HCT116 (cell line): ENCODE measurements around the gene ABLIM1.

Source experiments
- CEBPB ChIP-seq: IDR thresholded peaks from 2 replicates; pipeline ENCODE4 v1.6.1; 2012; ENCODE audit warnings: low read depth
- EGR1 ChIP-seq: IDR thresholded peaks from 2 replicates; pipeline ENCODE4 v1.6.1; 2012; ENCODE audit warnings: low read depth
- EZH2 ChIP-seq: fragments of 200-600 bp; sonication (generic); IDR thresholded peaks from 2 replicates; pipeline ENCODE4 v1.6.1; 2017; ENCODE audit warnings: antibody characterized with exemption, mixed run types
- EZH2phosphoT487 ChIP-seq: fragments of 200-600 bp; IDR thresholded peaks from 2 replicates; pipeline ENCODE4 v1.6.1; 2018; ENCODE audit warnings: antibody characterized with exemption, borderline replicate concordance
- JUND ChIP-seq: IDR thresholded peaks from 2 replicates; pipeline ENCODE4 v1.6.1; 2012
- POLR2A ChIP-seq: IDR thresholded peaks from 2 replicates; pipeline ENCODE4 v1.7.0; 2011; ENCODE audit warnings: borderline replicate concordance; ENCODE audit not compliant: insufficient read depth, insufficient read length; ENCODE audit errors: extremely low read depth
- POLR2AphosphoS5 ChIP-seq: IDR thresholded peaks from 2 replicates; pipeline ENCODE4 v1.6.1; 2011; ENCODE audit warnings: mild to moderate bottlenecking, low read depth, low read length, moderate library complexity
- REST ChIP-seq: IDR thresholded peaks from 2 replicates; pipeline ENCODE4 v1.6.1; 2012; ENCODE audit warnings: low read depth
- SIN3A ChIP-seq: IDR thresholded peaks from 2 replicates; pipeline ENCODE4 v1.6.1; 2012; ENCODE audit warnings: low read depth
- YY1 ChIP-seq: IDR thresholded peaks from 2 replicates; pipeline ENCODE4 v1.6.1; 2011; ENCODE audit warnings: low read length, low read depth, moderate library complexity, mild to moderate bottlenecking; ENCODE audit not compliant: insufficient replicate concordance; ENCODE audit errors: extremely low read depth
- TF ChIP-seq, protein P1 (sequence below), 3 experiments: fragments of 200-600 bp in 1 of 3; sonication (generic) in 1 of 3; IDR thresholded peaks in 2 of 3; conservative IDR thresholded peaks in 1 of 3; 2 replicates each; pipeline ENCODE4 v1.5.1; 2012 to 2017; ENCODE audit warnings: low read depth in 2 of 3, low read length in 2 of 3, antibody characterized with exemption in 1 of 3, borderline replicate concordance in 1 of 3, control low read depth in 1 of 3, mild to moderate bottlenecking in 1 of 3, mixed read lengths in 1 of 3, mixed run types in 1 of 3, moderate library complexity in 1 of 3; ENCODE audit not compliant: insufficient read depth in 1 of 3

DNA sequence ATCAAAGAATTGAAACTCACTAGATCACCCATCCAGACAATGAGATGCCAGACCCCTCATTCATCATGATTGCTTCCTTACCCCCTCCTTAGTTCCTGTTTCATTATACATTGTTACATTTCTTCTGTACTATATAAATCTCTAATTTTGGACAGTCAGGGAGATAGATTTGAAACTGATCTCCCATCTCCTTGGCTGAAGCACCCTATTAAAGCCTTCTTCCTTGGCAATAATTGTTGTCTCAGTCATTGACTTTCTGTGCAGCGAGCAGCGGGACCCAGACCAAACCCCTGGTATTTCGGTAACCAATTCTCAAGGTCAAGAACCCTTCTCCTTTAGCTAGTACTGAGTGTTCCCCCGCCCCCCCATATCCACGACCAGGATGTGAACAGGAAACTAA is 100.2 kb downstream of the ABLIM1 start:
- TF ChIP-seq EZH2 (no peak), POLR2A (no peak), YY1 (no peak), REST (no peak), POLR2AphosphoS5 (no peak), SIN3A (no peak), EGR1 (no peak), CEBPB (no peak), EZH2phosphoT487 (no peak), JUND (no peak)
- TF ChIP-seq, protein P1, sequence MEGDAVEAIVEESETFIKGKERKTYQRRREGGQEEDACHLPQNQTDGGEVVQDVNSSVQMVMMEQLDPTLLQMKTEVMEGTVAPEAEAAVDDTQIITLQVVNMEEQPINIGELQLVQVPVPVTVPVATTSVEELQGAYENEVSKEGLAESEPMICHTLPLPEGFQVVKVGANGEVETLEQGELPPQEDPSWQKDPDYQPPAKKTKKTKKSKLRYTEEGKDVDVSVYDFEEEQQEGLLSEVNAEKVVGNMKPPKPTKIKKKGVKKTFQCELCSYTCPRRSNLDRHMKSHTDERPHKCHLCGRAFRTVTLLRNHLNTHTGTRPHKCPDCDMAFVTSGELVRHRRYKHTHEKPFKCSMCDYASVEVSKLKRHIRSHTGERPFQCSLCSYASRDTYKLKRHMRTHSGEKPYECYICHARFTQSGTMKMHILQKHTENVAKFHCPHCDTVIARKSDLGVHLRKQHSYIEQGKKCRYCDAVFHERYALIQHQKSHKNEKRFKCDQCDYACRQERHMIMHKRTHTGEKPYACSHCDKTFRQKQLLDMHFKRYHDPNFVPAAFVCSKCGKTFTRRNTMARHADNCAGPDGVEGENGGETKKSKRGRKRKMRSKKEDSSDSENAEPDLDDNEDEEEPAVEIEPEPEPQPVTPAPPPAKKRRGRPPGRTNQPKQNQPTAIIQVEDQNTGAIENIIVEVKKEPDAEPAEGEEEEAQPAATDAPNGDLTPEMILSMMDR (IDR thresholded peaks at IDR 0.05 in 2 of 3, conservative IDR thresholded peaks at IDR 0.05 in 1 of 3; ENCODE audit: borderline replicate concordance in 1 of 3, insufficient read depth in 1 of 3, low read depth in 2 of 3, low read length in 2 of 3), result no peak
